GM12892 (cell line): ENCODE results near the gene FAM89B.

ENCODE experiments used
- DNase-seq: peaks from one replicate; pipeline ENCODE4 v3.0.0; 2011; ENCODE audit not compliant: insufficient read length
- FAIRE-seq: peaks from 2 replicates; lab custom pipeline; 2011; peaks lifted over from hg19 to GRCh38; lab: Jason Lieb, UNC
- POLR2A ChIP-seq: IDR thresholded peaks from 2 replicates; pipeline ENCODE4 v1.6.1; 2011; ENCODE audit warnings: low read depth, low read length, control low read depth
- POLR2AphosphoS5 ChIP-seq: IDR thresholded peaks from 2 replicates; pipeline ENCODE4 v1.6.1; 2011; ENCODE audit warnings: low read depth, low read length, control low read depth
- TAF1 ChIP-seq: IDR thresholded peaks from 2 replicates; pipeline ENCODE4 v1.6.1; 2011; ENCODE audit warnings: low read depth, mild to moderate bottlenecking, control low read depth, low read length, borderline replicate concordance

Gene FAM89B

GRCh38 chr11:65623177-65623576 lies 50.8 kb downstream of the FAM89B start:
- TF ChIP-seq POLR2AphosphoS5 (no peak), POLR2A (no peak), TAF1 (no peak)
- no peak for FAIRE-seq

More at GRCh38 chr11:65623177-65623576, 50.8 kb downstream of the FAM89B start:
- no peak for DNase-seq
